Activated T-cell treated with anti-CD3 and anti-CD28 coated beads, Interleukin-2, amount 50 U/mL, for 24 hours (primary cell): ENCODE measurements around the gene C2CD5.
"Not testable (repeated sequence)": the region's sequence is repeated elsewhere in the genome, so short reads cannot be mapped to it uniquely, and the experiment has no call there.

Source experiments
- DNase-seq: peaks from one replicate; pipeline ENCODE4 v3.0.0-alpha.2; 2020
- H3K27ac Mint-ChIP-seq: 2 replicates; pipeline ENCODE4 v1.8.0; 2020; ENCODE audit warnings: mild to moderate bottlenecking, mixed read lengths
- H3K27me3 Mint-ChIP-seq: 2 replicates; pipeline ENCODE4 v1.8.0; 2020; ENCODE audit warnings: mixed read lengths
- H3K36me3 Mint-ChIP-seq: 2 replicates; pipeline ENCODE4 v1.8.0; 2020; ENCODE audit warnings: low read depth, mixed read lengths
- H3K4me1 Mint-ChIP-seq: 2 replicates; pipeline ENCODE4 v1.8.0; 2020; ENCODE audit warnings: low read depth, mixed read lengths
- H3K4me3 Mint-ChIP-seq: 2 replicates; pipeline ENCODE4 v1.8.0; 2020; ENCODE audit warnings: mild to moderate bottlenecking, moderate library complexity, mixed read lengths
- H3K9me3 Mint-ChIP-seq: 2 replicates; pipeline ENCODE4 v1.8.0; 2020; ENCODE audit warnings: mixed read lengths

The C2CD5 gene

DNA sequence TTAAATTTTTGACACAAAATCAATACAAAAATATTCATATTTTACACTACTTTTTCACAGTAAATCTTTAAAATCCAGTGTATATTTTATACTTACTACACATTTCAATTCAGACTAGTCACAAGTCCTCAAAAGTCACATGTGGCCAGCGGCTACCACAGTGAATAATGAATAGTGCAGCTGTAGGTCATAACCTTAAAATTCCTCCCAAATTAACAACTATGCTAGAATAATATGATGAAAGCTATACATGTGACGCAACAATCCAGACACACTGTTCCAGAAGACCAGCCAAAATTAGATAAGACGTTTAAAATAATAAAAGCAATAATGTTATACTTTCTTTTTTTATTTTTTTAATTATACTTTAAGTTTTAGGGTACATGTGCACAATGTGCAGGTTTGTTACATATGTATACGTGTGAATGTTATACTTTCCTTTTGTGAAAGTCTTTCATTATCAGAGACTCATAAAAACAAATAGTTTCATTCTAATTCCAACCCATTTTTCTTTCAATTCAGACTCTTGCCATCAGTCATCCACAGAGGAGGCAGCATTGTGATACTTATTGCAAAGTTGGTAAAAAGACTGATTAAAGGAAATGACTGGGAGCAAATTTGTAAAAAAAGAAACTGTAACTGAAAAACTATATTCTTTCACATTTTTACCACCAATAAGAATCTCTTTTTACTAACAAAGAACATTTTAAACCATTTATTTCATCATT is 67.0 kb downstream of the C2CD5 start:
- Mint-ChIP-seq H3K27ac (peak overlapping the region; percentile 47), H3K4me1 (peaks cover 23% of the 10 kb centered on the region), H3K27me3 (no peaks in the 10 kb centered on the region), H3K9me3 (no peaks in the 10 kb centered on the region), H3K36me3 (peaks cover 48% of the 10 kb centered on the region), H3K4me3 (no peak overlapping the region)
- DNase-seq: no peak

DNA sequence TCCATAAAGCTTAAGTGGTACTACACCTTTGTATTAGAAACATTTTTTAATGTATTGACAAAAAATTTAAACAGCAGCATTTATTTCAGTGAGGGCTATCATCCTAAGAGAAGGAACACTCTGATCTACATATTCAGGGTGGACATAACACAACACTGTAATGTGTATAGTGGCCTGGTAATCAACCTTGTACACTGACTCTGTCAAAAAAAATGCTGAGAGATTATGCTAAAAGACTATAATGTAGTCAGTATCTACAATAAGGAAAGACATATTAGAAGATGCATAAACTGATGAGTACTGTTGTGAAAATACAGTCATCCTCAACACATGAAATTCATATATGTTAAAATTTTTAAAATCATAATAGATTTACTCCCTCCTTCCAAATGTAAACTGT is 68.2 kb downstream of the C2CD5 start:
- Mint-ChIP-seq H3K9me3 (no peaks in the 10 kb centered on the region), H3K4me1 (peaks cover 23% of the 10 kb centered on the region), H3K27me3 (no peaks in the 10 kb centered on the region), H3K4me3 (no peak overlapping the region), H3K36me3 (peaks cover 40% of the 10 kb centered on the region), H3K27ac (no peak overlapping the region)
- no peak for DNase-seq

DNA sequence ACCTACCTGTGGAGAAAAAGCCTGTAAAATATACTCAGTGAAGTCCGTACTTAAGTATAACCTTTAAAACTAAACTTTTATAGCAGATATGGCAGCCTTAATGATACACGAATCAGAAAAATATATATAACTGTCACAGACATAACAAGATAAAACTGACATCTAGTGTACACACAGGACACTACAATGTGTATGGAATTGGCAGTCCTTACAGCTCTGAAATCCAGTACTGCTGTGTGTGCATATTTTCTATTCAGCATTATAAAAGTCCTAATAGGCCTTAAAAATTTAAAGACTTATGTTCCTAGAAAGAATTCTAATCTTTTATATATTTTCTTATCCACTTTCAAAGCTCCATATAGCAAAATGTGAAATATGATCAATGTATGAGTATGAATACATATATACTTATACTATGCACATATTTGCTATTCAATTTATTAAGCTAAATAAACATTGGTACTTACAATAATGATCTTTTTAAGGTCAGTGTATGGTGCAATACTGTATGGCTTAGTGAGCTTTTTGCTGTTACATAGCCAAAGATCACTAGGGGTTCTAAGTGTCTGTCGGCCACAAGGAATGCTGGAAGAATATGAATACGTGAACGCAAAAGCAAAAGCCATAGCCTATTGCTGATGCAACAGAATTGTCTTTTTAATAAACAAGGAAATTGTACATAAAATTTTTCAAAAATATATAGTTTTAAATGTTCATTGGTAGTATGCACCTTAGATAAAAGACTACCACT is 69.2 kb downstream of the C2CD5 start:
- Mint-ChIP-seq H3K4me3 (no peak overlapping the region), H3K27ac (no peak overlapping the region), H3K27me3 (no peaks in the 10 kb centered on the region), H3K36me3 (peaks cover 42% of the 10 kb centered on the region), H3K4me1 (peaks cover 24% of the 10 kb centered on the region), H3K9me3 (no peaks in the 10 kb centered on the region)
- DNase-seq: no peak

DNA sequence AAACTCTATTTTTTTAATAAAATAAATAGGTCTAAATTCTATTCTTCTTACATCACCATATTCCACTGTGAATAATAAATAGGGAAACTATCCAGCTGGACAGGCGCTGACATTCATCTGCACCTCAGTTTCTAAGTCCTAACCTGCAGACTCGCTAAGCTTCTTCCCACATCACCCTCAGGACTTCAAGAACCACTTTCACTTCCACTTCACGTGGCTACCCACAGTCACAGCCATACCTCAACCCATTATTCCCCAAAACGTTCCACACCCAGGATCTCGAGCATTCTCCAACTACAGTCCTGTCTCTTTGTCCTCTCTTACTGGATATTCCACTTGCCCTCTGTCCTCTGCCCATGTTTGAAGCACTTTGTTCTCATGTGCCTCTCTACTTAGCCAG is 71.1 kb downstream of the C2CD5 start:
- DNase-seq: no peak
- peaks cover 28% of the 10 kb centered on the region for H3K4me1 Mint-ChIP-seq
- no peaks in the 10 kb centered on the region for H3K9me3 Mint-ChIP-seq
- no peak overlapping the region for H3K4me3 Mint-ChIP-seq
- no peaks in the 10 kb centered on the region for H3K27me3 Mint-ChIP-seq
- peak overlapping the region; percentile 5 for H3K27ac Mint-ChIP-seq
- peaks cover 49% of the 10 kb centered on the region for H3K36me3 Mint-ChIP-seq

DNA sequence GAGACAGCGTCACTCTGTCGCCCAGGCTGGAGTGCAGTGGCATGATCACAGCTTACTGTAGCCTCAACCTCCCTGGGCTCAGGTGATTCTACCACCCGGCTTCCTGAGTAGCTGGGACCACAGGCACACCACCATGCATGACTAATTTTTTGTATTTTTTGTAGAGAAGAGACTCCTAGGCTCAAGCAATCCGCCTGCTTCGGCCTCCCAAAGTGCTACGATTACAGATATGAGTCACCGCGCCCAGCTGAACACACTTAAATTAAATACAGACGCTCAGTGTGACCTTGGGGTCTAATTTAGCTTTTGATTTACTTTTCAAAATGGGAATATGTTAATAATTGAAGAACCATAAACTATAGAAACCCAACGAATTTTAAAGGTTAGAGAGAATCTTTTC is 77.2 kb downstream of the C2CD5 start:
- H3K27ac Mint-ChIP-seq: no peak overlapping the region
- no peak for DNase-seq
- H3K4me1 Mint-ChIP-seq: peaks cover 11% of the 10 kb centered on the region
- no peaks in the 10 kb centered on the region for H3K9me3 Mint-ChIP-seq
- H3K36me3 Mint-ChIP-seq: peaks cover 40% of the 10 kb centered on the region
- no peak overlapping the region for H3K4me3 Mint-ChIP-seq
- no peaks in the 10 kb centered on the region for H3K27me3 Mint-ChIP-seq

DNA sequence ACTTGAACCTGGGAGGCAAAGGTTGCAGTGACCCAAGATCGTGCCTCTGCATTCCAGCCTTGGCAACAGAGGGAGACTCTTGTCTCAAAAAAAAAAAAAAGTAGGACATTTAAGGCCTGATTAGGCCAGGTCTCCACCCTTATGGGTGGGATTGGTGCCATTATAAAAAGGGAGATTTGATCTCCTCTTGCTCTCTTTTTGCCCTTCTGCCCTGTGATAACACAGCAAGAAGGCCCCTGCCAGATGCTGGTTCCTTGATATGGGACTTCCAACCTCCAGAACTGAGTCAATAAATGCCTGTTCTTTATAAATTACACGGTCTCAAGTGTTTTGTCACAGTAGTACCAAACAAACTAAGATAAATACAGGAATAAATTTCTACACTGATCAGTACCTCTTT is 81.0 kb downstream of the C2CD5 start:
- H3K27ac Mint-ChIP-seq: no peak overlapping the region
- no peak overlapping the region for H3K4me3 Mint-ChIP-seq
- H3K4me1 Mint-ChIP-seq: peaks cover 4% of the 10 kb centered on the region
- H3K27me3 Mint-ChIP-seq: no peaks in the 10 kb centered on the region
- H3K9me3 Mint-ChIP-seq: no peaks in the 10 kb centered on the region
- H3K36me3 Mint-ChIP-seq: peaks cover 20% of the 10 kb centered on the region
- no peak for DNase-seq

DNA sequence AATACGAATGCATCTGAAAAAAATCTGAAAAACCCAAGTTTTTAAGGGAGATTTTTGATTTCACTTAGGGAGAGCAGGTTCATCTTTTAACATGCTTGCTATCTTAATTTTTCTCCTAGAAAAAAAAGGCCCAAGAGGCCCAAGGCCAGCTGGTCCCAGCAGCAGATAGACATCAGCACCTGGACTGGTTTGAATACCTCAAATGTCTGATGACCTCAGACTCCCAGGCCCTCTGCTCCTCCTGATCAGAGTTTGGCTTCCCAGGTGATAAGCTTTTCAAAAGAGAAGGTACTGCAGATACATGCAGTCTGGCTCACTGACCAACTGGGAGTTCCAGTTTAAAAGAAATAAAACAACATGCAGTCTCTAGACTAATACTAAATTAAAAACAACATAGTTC is 82.6 kb downstream of the C2CD5 start:
- Mint-ChIP-seq H3K4me3 (no peak overlapping the region), H3K27ac (no peak overlapping the region), H3K4me1 (peaks cover 4% of the 10 kb centered on the region), H3K9me3 (no peaks in the 10 kb centered on the region), H3K36me3 (peaks cover 19% of the 10 kb centered on the region), H3K27me3 (no peaks in the 10 kb centered on the region)
- no peak for DNase-seq

DNA sequence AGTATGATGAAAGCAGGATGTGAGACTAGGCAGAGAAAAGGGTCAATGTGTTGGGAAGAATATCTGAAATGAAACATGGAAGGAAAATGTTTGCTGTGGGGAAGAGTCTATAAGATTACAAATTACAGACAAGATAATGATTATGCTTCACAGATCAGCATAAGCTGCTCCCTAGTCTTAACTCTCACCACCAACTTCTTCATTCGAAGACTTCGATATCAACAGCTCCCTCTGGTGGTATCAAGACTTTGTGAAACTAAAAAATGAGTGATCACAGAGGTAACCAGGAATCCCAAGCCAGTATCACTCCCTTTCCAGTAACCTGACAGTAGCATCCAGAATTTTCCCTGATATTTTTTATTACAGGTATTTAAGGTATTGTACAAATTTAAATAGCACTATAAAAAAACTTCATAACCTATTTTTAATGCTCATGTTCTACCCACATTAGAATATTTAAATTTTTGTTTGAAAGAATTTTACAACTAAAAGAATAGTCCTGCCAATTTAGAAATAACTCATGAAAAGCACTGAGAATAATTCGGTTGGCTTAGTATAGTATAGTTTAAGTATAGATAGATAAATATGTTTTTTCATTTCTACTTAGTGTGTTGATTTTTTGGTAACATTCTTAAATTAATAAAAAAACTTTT is 84.4 kb downstream of the C2CD5 start:
- H3K4me1 Mint-ChIP-seq: peaks cover 4% of the 10 kb centered on the region
- H3K4me3 Mint-ChIP-seq: no peak overlapping the region
- H3K36me3 Mint-ChIP-seq: peaks cover 19% of the 10 kb centered on the region
- H3K9me3 Mint-ChIP-seq: no peaks in the 10 kb centered on the region
- H3K27ac Mint-ChIP-seq: no peak overlapping the region
- no peaks in the 10 kb centered on the region for H3K27me3 Mint-ChIP-seq
- DNase-seq: no peak

DNA sequence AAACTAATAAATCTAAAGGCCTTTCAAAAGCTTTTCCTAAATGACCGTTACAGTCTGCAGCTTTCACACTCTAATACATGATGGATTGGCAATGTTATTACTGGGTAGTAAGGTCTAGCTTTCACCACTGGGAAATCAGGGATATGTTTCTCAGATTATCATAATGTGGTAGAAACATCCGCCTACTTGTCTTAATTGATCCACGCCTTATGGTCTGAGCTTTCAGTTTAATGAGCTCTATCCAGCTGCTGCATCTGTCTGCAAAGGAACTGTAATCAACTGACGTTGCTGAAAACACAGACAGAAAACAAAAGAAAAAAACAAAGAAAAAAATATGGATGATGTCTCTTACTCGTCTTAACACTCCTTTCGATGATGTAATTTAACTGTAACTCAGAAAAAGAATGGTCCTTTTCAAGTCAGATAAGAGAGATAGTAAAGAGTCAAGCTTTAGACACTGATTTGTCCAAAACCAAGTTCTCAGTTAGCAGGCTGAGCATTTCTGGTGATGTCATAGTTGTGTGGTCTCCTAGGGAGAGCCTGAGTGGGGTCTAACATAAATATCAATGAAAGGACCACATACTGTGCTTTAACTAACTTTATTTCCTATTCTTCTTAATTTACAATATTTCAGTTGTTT is 85.9 kb downstream of the C2CD5 start:
- H3K36me3 Mint-ChIP-seq: peaks cover 29% of the 10 kb centered on the region
- DNase-seq: no peak
- H3K4me3 Mint-ChIP-seq: no peak overlapping the region
- H3K27me3 Mint-ChIP-seq: no peaks in the 10 kb centered on the region
- H3K4me1 Mint-ChIP-seq: peaks cover 4% of the 10 kb centered on the region
- no peak overlapping the region for H3K27ac Mint-ChIP-seq
- no peaks in the 10 kb centered on the region for H3K9me3 Mint-ChIP-seq

DNA sequence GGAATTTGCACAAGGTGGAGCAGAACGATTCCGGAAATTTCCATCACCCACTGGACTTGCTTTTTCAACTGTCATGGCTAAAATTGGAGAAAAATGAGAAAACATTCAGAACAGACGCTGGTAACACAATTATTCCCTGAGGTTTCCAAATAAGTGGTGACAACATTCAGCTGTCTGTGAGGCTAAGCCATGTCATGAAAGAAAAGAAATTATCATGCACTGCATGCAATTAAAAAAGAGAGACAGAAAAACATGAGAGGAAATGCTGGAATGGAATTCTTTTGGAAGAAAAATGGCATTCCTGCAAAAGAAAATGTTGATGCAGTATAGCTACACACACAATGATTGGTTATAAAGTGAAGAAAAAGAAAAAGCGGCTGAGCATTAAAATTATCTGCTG is 87.3 kb downstream of the C2CD5 start:
- peaks cover 4% of the 10 kb centered on the region for H3K4me1 Mint-ChIP-seq
- no peak overlapping the region for H3K4me3 Mint-ChIP-seq
- no peaks in the 10 kb centered on the region for H3K9me3 Mint-ChIP-seq
- no peaks in the 10 kb centered on the region for H3K27me3 Mint-ChIP-seq
- no peak overlapping the region for H3K27ac Mint-ChIP-seq
- peaks cover 37% of the 10 kb centered on the region for H3K36me3 Mint-ChIP-seq
- no peak for DNase-seq

DNA sequence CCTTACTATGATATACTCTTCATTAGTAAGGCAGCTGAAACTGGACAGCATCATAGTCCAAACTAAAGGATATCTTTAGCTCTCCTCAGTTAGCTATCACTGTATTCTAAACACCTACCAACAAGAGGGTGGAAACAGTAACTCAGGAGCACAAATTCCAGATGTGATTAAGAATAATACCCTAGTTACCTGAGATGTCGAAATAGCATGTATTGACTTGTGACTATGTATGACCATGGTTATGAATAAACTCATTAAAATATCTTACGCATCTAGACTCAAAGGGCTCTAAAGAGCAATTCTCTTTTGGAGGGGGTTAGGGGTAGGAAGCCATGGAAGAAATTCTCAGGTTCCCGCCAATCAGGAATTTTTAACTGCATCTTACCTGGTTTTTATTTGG is 90.8 kb downstream of the C2CD5 start:
- Mint-ChIP-seq H3K4me3 (no peak overlapping the region), H3K36me3 (peaks cover 48% of the 10 kb centered on the region), H3K27me3 (no peaks in the 10 kb centered on the region), H3K9me3 (no peaks in the 10 kb centered on the region), H3K4me1 (no peaks in the 10 kb centered on the region), H3K27ac (no peak overlapping the region)
- no peak for DNase-seq

DNA sequence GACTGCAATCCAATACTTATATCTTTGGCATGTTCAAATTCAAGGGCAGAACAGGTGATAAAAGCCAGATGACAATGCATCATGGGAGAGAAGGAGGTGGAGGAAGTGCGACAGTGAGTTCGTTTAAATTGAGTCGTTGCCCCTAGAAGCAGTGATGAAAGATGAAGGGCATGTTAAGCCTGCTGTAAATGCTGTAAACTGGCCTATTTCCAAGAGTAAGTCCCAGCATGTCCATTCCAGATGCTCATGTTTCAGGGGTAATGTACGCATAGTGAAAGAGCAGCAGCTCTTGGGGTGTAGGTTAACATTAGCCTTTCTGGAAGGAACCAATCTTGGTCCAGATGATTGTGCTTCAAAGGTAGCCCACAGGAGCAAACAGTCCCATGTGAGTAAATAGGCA is 97.1 kb downstream of the C2CD5 start:
- no peaks in the 10 kb centered on the region for H3K27me3 Mint-ChIP-seq
- no peak for DNase-seq
- peaks cover 18% of the 10 kb centered on the region for H3K36me3 Mint-ChIP-seq
- peaks cover 3% of the 10 kb centered on the region for H3K4me1 Mint-ChIP-seq
- no peaks in the 10 kb centered on the region for H3K9me3 Mint-ChIP-seq
- no peak overlapping the region for H3K27ac Mint-ChIP-seq
- no peak overlapping the region for H3K4me3 Mint-ChIP-seq

DNA sequence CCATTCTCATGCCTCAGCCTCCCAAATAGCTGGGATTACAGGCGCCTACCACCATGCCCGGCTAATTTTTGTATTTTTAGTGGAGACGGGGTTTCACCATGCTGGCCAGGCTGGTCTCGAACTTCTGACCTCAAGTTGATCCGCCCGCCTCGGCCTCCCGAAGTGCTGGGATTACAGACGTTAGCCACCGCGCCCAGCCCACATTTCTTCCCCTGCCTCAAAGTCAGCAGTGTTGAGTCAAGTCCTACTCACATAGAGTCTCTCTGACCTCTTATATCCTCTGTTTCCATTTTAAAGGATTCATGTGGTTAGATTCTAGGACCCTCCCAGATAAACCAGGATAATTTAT is 100.1 kb downstream of the C2CD5 start:
- not testable (repeated sequence) for H3K27ac Mint-ChIP-seq, H3K4me1 Mint-ChIP-seq, H3K4me3 Mint-ChIP-seq, DNase-seq, H3K9me3 Mint-ChIP-seq, H3K36me3 Mint-ChIP-seq, H3K27me3 Mint-ChIP-seq

DNA sequence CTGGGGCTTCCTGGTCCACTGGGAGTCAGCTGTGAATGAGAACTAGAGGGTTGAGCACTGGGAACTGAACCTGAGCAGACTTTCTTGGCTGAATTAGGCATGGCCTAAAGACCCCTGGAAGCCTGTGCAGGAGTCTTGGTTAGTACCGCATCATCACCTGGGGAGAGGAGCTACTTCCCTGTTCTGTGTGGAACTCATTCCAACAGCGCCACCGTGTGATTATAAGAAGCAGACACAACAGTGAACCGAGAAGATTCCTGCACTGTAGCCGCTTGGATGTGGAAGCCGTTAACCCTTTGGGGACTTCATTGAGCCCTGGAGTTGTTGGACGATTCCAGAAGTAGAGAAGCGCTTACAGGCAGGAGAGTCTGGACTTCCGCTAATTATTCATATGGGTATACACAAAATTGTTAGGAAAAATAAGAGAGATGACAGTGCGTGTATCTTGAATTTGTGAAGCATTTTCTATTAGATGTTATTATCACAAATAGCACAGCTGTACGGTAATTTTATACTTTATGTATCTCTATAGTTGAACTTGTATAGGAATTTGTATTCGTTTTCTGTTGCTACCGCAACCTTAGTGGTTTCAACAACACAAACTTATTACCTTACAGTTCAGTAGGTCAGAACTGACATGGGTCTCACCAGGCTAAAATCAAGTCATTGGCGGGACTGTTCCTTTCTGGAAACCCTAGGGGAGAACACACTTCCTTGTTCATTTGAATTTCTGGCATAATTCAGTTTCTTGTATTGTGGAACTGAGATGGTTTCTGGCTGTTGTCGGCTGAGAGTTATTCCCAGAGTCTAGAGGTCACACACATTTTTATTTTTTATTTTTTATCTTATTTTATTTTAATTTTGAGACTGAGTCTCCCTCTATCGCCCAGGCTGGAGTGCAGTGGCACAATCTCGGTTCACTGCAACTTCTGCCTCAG is 100.7 kb downstream of the C2CD5 start:
- no peaks in the 10 kb centered on the region for H3K36me3 Mint-ChIP-seq
- H3K27me3 Mint-ChIP-seq: no peaks in the 10 kb centered on the region
- H3K4me1 Mint-ChIP-seq: peaks cover 8% of the 10 kb centered on the region
- H3K4me3 Mint-ChIP-seq: no peak overlapping the region
- H3K9me3 Mint-ChIP-seq: no peaks in the 10 kb centered on the region
- H3K27ac Mint-ChIP-seq: no peak overlapping the region
- DNase-seq: peak; percentile 58
